ENCODE data around the gene ERCC8.
"Not testable (repeated sequence)": the region's sequence is repeated elsewhere in the genome, so short reads cannot be mapped to it uniquely, and the experiment has no call there.

ERCC8 gene, protein sequence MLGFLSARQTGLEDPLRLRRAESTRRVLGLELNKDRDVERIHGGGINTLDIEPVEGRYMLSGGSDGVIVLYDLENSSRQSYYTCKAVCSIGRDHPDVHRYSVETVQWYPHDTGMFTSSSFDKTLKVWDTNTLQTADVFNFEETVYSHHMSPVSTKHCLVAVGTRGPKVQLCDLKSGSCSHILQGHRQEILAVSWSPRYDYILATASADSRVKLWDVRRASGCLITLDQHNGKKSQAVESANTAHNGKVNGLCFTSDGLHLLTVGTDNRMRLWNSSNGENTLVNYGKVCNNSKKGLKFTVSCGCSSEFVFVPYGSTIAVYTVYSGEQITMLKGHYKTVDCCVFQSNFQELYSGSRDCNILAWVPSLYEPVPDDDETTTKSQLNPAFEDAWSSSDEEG

DNA sequence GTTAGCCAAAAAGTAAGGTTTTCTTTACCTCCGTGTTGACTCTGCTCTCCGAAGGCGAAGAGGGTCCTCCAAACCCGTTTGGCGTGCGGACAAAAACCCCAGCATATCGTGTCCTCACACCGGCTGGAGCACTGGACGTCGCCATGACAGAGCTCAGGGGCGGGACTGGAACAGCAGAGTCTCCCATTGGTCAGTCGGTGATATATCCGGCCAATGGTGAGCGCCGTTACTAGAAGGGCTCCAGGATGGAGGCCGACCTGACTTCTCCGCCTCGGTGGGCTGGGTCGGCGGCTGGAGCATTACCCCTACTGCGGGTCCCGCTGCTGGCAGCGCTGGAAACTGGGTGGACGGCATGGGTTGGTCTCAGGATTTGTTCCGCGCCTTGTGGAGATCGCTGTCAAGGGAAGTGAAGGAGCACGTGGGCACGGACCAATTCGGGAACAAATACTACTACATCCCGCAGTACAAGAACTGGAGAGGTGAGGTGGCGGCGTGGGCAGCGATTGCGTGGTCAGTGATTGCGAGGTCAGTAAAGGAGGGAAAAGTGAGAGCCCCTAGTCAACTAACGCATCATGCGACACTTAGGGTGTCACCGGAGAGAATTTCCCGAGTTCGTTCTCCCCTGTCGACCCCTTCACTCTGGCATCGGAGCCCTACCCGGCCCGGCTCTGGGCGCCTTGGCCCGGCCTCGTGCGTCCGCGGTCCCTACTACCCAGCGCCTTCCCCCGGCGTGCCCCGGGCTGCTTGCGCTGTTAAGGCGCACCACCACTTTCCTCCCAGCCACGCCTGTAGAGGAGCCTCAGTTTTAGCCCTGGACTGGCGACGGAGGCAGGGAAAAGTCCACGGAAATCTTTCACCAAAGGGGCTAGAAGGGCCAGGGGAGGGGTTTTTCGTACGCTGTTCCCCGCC is at the start of gene ERCC8, which contains the start of gene NDUFAF2:
Gene ERCC8, minus strand, starts transcription at position 167 of the 909 bp plus-strand sequence. Its CDS starts 62 bp downstream, at position 105.
Gene NDUFAF2, plus strand, starts transcription at position 302 of the 909 bp plus-strand sequence. Its CDS starts 51 bp downstream, at position 353.
- peak; percentile 84 for DNase-seq (ENCODE audit: low read depth)

DNA sequence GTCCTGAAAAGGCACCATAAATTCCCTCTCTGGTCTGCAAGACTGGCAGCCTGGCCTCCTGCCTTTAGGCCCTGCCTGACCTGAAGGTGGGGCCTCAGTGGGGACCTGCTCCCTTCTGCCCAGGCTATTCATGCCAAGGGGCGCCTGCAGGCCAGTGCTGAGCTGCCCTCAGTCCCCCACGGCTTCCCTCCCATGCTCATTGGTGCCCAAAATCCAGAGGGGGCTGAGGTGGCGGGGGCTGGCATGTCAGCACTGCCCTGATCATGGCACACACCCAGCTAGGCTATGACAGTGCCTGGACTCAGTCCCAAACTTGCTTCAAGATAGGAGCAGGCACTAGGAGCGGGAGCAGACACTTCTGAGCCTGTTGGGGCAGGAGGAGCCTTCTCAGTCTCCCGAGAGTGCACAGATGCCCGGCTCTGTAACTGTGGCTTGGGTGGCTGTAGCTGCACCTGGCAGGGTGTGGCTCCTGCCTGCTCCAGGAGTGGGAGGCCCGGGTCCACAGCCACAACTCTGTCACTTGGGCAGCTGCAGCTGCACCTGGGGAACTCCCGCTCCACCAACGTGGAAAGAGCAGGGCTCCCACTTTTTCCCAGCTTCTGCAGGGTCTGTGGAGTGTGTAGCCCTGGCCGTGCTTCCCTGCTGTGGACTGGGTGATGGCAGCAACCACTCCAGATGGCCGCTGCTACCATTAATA is 49.2 kb upstream of the ERCC8 start:
- no peak for DNase-seq (ENCODE audit: low read depth)

DNA sequence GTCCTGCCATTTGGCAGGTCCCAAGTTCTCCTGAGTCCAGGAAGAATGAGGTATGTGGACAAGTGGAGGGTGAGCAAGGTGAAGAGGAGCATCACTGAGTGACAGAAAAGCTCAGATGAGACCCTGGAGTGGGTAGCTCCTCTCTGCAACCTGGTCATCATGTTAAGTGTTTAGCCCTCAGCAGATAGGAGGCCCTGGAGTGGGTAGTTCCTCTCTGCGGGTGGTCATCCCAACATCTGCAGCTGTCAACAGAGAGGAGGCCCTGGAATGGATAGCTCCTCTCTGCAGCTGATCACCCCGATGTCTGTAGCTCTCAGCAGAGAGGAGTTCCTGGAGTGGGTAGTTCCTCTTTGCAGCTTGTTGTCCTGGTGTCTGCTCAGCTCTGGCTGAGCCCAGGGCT is 48.6 kb upstream of the ERCC8 start:
- DNase-seq (ENCODE audit: low read depth) = no peak

DNA sequence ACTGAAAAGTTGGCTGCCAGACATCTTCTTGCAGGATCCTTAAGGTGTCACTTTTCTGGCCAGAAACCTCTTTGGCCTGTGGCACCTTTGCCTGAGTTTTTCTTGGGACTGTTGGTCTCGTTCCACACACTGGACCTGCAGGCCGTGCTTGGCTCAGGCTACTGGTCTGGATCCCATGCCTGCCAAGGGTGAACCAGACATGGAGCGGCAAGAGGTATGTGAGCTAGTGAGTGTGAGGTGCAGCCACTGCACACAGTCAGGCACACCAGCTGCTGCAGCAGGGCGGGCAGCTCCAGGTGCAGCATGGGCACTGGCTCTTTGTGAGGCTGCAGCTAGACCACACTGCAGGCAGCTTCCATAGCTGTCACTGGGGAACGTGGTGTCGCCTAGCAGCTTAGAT is 48.0 kb upstream of the ERCC8 start:
- no peak for DNase-seq (ENCODE audit: low read depth)

GRCh38 chr5:60989790-60990189 is 44.9 kb upstream of the ERCC8 start:
- no peak for DNase-seq (ENCODE audit: low read depth)

DNA sequence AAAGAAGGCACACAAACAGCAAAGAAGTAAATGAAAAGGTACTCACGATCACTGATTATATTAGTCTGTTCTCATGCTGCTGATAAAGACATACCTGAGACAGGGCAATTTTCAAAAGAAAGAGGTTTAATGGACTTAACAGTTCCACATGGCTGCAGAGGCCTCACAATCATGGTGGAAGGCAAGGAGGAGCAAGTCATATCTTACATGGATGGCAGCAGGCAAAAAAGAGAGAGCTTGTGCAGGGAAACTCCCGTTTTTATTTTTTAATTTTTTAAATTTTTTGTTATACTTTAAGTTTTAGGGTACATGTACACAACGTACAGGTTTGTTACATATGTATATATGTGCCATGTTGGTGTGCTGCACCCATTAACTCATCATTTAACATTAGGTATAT is 37.3 kb upstream of the ERCC8 start:
- DNase-seq (ENCODE audit: low read depth) = not testable (repeated sequence)

- DNase-seq (ENCODE audit: low read depth) = no peak
Observed at GRCh38 chr5:60980511-60980910, 35.6 kb upstream of the ERCC8 start.

DNA sequence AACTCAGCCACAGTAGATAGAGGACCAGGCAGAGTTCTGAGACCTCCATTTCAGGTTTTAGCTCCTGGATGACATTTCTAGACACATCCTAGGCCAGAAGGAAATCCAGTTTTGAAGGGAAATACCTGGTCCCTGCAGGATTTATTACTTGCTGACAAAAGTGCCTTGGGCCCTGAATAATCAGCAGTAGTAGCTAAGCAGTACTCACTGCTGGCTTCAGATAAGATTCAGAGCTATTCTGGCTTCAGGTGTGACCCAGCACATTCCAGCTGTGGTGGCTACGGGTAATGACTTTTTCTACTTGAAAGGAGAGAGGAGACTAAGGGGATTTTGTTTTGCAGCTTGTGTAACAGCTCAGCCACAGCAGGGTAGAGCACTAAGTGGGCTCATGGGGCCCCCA is 34.1 kb upstream of the ERCC8 start:
- no peak for DNase-seq (ENCODE audit: low read depth)

DNA sequence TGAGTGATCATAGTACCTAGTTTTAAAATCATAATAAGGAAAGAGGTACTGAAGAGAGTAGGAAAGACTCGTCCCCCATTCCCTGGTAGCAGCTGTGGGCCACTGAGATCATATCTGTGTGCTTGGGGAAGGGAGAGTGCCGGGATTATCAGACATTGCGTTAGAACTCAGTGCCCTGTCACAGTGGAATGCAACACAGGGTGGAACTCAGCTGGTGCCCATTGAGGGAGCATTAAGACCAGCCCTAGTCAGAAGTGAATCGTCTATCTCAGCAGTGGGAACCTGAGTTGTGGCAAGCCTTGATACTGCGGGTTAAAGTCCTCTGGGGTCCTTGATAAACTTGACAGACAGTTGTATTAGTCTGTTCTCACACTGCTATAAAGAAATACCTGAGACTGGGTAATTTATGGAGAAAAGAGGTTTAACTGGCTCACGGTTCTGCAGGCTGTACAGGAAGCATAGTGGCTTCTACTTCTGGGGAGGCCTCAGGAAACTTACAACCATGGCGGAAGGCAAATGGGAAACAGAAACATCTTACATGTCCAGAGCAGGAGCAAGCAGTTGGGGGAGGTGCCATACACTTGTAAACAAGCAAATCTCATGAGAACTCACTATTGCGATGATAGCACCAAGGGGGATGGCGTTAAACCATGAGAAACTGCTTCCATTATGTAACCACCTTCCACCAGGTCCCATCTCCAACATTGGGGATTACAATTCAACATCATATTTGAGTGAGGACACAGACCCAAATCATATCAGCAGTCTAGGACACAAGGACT is 33.3 kb upstream of the ERCC8 start:
- no peak for DNase-seq (ENCODE audit: low read depth)

DNA sequence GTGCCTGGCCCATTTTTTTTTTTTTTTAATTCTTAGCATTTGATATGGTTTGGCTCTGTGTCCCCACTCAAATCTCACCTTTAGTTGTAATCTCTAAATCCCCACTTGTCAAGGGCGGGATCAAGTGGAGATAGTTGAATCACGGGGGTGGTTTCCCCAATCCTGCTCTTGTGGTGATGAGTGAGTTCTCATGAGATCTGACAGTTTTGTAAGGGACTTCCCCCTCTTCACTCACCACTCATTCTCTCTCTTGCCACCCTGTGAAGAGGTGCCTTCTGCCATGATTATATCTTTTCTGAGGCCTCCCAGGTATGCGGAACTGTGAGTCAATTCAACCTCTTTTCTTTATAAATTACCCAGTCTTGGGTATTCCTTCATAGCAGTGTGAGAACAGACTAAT is 27.4 kb upstream of the ERCC8 start:
- DNase-seq (ENCODE audit: low read depth) = no peak

- peak; percentile 20 for DNase-seq (ENCODE audit: low read depth)
Observed at GRCh38 chr5:60961685-60962084, 16.8 kb upstream of the ERCC8 start.

DNA sequence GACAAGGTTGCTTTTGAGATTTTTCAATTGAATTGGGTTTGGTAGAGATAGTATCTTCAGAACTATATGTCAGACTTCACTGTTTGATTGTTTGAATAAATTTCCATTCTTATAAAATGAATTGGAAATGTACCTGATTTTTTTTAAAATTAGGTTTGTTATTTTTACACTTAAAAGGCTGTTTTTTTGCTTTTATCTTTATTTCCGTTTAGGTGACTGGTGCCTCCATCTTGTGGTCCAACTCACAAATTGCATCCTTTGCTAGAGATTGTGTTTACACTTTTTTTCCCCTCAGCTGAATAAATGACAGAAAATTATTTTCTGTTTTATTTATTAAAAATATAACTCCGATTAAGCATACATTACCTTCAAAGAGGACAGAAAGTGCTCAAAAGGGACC is 15.7 kb upstream of the ERCC8 start:
- DNase-seq (ENCODE audit: low read depth) = no peak

DNA sequence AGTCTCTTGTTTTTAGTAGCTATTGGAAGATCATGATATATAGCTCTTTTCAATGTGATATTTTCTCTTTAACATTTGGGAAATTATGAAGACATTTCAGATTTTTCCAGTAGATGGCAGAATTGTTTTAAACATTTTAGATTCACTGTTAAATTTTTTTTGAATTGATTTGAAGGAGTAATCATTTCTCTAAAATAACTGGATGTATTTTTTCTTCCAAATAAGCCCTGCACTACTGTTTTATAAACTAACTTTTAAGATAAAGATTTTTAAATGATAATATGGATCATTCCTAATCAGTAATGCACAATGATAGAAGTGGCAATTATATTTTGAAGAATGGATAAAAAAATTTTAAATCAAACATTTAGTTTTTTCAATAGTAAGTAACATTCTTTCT is 14.3 kb upstream of the ERCC8 start:
- DNase-seq (ENCODE audit: low read depth) = peak; percentile 11

DNA sequence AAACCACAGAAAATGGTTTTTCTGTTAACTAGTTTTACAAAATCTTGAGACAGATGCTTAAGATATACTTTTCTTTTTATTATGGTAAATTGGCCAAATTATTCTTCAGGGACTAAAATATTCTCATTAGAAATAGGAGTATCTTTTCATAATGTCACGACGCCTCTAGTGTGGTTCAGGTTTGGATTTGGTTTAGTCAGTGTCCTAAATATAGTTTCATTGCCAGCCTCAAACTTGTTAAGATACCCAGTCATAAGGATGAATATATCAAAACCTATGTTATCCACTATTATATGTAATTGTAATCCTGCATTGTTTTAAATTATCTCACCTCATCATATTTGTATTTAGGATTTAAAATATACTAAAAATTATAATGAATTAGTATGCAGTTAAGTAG is 13.8 kb upstream of the ERCC8 start:
- no peak for DNase-seq (ENCODE audit: low read depth)

GRCh38 chr5:60958088-60958487 is 13.2 kb upstream of the ERCC8 start:
- DNase-seq (ENCODE audit: low read depth) = no peak

- no peak for DNase-seq (ENCODE audit: low read depth)
Observed at GRCh38 chr5:60955239-60955638, 10.4 kb upstream of the ERCC8 start.

GRCh38 chr5:60948738-60949137 is 3.9 kb upstream of the ERCC8 start:
- DNase-seq (ENCODE audit: low read depth) = no peak

DNA sequence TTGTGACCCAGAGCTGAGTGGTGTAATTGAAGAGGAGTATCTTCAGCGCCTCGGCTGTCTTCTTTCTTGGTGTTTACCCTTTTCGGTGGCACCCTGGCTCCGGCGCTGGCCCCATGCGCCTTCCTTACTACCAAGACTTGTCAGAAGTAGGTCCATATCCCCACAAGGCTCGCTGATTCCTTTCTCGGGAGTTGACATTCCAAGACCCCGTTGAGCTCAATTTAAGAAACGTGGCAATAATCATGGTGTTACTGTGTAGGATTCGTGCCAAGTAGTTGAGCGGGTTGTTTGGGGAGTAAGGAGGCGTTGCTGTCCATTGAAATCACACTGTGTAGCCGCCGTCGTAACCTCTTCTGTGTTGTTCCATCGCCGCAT is 930 bp upstream of the ERCC8 start:
- peak; percentile 32 for DNase-seq (ENCODE audit: low read depth)

- no peak for DNase-seq (ENCODE audit: low read depth)
Observed at GRCh38 chr5:60943624-60944023, 1.2 kb downstream of the ERCC8 start.

DNA sequence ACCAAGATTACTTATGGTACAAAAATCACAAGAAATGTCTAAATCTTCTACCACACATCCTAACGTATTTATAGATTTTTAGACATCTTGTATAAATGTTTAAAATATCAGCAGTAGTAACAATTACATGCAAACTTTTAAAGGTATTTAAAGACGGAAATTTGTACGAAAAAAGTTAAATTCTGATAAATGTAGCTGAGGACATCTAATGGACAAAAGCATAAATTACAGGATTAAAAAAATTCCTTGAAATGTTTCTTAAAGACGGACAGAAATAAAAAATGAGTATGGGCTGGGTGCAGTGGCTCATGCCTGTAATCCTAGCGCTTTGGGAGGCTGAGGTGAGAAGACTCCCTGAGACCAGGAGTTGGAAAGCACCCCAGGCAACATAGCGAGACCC is 15.8 kb downstream of the ERCC8 start:
- DNase-seq (ENCODE audit: low read depth) = no peak

DNA sequence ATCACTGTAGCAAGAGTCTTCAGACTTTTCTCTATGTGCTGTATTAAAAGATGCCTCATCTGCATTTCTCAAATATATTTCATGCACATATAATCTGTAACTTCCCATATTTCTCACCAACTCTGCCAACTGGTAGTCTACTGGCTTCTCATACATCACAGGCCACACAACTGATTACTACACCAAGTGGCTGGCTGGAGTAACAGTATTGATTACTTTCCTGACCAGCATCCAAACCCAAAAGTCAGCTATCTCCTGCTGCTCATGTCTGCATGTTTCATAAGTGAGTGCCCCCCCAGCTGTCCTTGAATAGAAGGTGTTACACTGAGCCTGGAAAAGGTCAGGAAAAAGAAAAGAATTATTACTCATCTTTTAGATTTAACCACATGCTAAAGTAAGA is 17.4 kb downstream of the ERCC8 start:
- no peak for DNase-seq (ENCODE audit: low read depth)

DNA sequence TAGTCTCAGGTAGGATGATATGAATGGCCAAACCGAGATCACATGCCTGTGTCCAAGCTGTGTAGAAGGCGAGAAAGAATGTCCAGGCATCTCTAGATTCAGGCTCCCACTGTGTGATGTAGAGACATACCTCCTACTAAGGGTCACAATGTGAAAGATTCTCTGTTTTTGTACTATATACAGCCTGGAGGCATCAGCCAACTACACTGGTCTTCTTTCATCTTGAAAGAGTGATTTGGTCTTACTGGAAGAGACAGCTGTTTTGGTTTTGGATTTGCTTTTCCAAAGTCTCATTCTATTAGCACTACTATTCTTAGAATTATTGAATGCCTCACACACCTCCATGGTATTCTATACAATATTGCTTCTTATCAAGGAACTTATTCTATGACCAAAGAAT is 26.4 kb downstream of the ERCC8 start:
- DNase-seq (ENCODE audit: low read depth) = no peak
